Keratinocyte (primary cell): Measurements from ENCODE around the gene GRIK4. TPM values are rescaled to one million over a fixed set of nuclear protein-coding genes. Genes with fewer than 3 reads are reported as not detected.

ENCODE experiments used
- DNase-seq: peaks from one replicate; pipeline ENCODE4 v3.0.0-alpha.2; 2011; ENCODE audit warnings: low read depth, missing footprints, low spot score
- FAIRE-seq: peaks from 2 replicates; lab custom pipeline; 2011; peaks lifted over from hg19 to GRCh38; lab: Jason Lieb, UNC
- H2AFZ ChIP-seq: 2 replicates; pipeline ENCODE4 v1.6.0; 2012; ENCODE audit warnings: low read length, control low read depth, inconsistent platforms; ENCODE audit not compliant: control insufficient read depth
- H3K27ac ChIP-seq: 2 replicates; pipeline ENCODE4 v1.5.1; 2011; ENCODE audit warnings: low read length; ENCODE audit not compliant: control insufficient read depth, insufficient read depth
- H3K27me3 ChIP-seq: 3 replicates; pipeline ENCODE4 v1.6.0; 2011; ENCODE audit warnings: low read length; ENCODE audit not compliant: control insufficient read depth, insufficient read depth; ENCODE audit errors: extremely low read depth
- H3K36me3 ChIP-seq, 2 experiments: 2 replicates in 1 of 2; 3 replicates in 1 of 2; pipeline ENCODE4 v1.5.1; 2011; ENCODE audit warnings: low read length in 2 of 2, mild to moderate bottlenecking in 1 of 2; ENCODE audit not compliant: control insufficient read depth in 2 of 2, insufficient read depth in 2 of 2; ENCODE audit errors: extremely low read depth in 1 of 2
- H3K4me1 ChIP-seq: 3 replicates; pipeline ENCODE4 v1.5.1; 2011; ENCODE audit warnings: low read length; ENCODE audit not compliant: control insufficient read depth, insufficient read depth; ENCODE audit errors: extremely low read depth
- H3K4me2 ChIP-seq: 3 replicates; pipeline ENCODE4 v1.6.0; 2011; ENCODE audit warnings: low read depth, low read length; ENCODE audit not compliant: control insufficient read depth, insufficient read depth; ENCODE audit errors: extremely low read depth
- H3K4me3 ChIP-seq, 3 experiments: fragments of 200-600 bp in 1 of 3; sonication (generic) in 1 of 3; 2 replicates in 2 of 3; 3 replicates in 1 of 3; pipeline ENCODE4 v1.5.1; 2011 to 2016; ENCODE audit warnings: low read length in 3 of 3, mild to moderate bottlenecking in 3 of 3, control low read depth in 2 of 3, inconsistent platforms in 1 of 3, low read depth in 1 of 3, mixed read lengths in 1 of 3, mixed run types in 1 of 3, moderate library complexity in 1 of 3; ENCODE audit not compliant: control insufficient read depth in 2 of 3, insufficient read depth in 2 of 3; ENCODE audit errors: extremely low read depth in 1 of 3
- H3K79me2 ChIP-seq: 2 replicates; pipeline ENCODE4 v1.6.0; 2012; ENCODE audit warnings: low read length; ENCODE audit not compliant: control insufficient read depth, insufficient read depth
- H3K9ac ChIP-seq: 3 replicates; pipeline ENCODE4 v1.6.0; 2011; ENCODE audit warnings: low read length; ENCODE audit not compliant: control insufficient read depth, insufficient read depth; ENCODE audit errors: extremely low read depth
- H3K9me1 ChIP-seq: 3 replicates; pipeline ENCODE4 v1.6.0; 2011; ENCODE audit warnings: low read length; ENCODE audit not compliant: control insufficient read depth, insufficient read depth; ENCODE audit errors: extremely low read depth
- H3K9me3 ChIP-seq: 2 replicates; pipeline ENCODE4 v1.5.1; 2012; ENCODE audit warnings: low read depth, low read length; ENCODE audit not compliant: control insufficient read depth
- H4K20me1 ChIP-seq: 3 replicates; pipeline ENCODE4 v1.6.0; 2011; ENCODE audit warnings: low read length; ENCODE audit not compliant: control insufficient read depth, insufficient read depth; ENCODE audit errors: extremely low read depth
- CTCF ChIP-seq, 3 experiments: IDR thresholded peaks in 1 of 3; conservative IDR thresholded peaks in 1 of 3; optimal IDR thresholded peaks in 1 of 3; 2 replicates in 2 of 3; 3 replicates in 1 of 3; pipeline versions ENCODE3 to v1.5.1; 2011; ENCODE audit warnings: low read length in 3 of 3, mild to moderate bottlenecking in 3 of 3, moderate library complexity in 2 of 3, control low read depth in 1 of 3, inconsistent platforms in 1 of 3; ENCODE audit not compliant: insufficient read depth in 2 of 3; ENCODE audit errors: extremely low read depth in 1 of 3
- EZH2 ChIP-seq: IDR thresholded peaks from one replicate; pipeline ENCODE4 v1.6.1; 2012; ENCODE audit warnings: inconsistent platforms, mild to moderate bottlenecking, low read length, moderate library complexity
- dilution Hi-C: fragments of 300-500 bp; cut with MboI; formaldehyde crosslinking; loops from one replicate; pipeline ENCODE4 v1.7.0; 2020; ENCODE audit warnings: low sequenced_read_pairs; ENCODE audit not compliant: extremely low pct_ligation_motif_present
- polyA plus RNA-seq, 5 experiments: library from polyadenylated mRNA; depleted of rRNA in 3 of 5; stranded (reverse) in 3 of 5; stranded (forward) in 1 of 5; unstranded in 1 of 5; fragments of >200 nt; gene quantifications; 1 replicate in 1 of 5; 2 replicates in 3 of 5; 3 replicates in 1 of 5; pipeline versions ENCODE4 v1.2.1 to v1.2.3, GENCODE V29; 2011 to 2012; ENCODE audit warnings: missing spikeins in 2 of 5, low read depth in 1 of 5, low replicate concordance in 1 of 5

GRIK4 gene
- polyA plus RNA-seq, 1 donor (not counting 4 experiments of a cell fraction or from before 2014, with no cell fraction given): not detected

- Histone ChIP-seq H3K4me3 (no peak overlapping the region), H3K36me3 (no peaks in the 10 kb centered on the region), H3K27me3 (peaks cover 59% of the 10 kb centered on the region), H3K9ac (no peak overlapping the region), H3K4me1 (no peaks in the 10 kb centered on the region), H3K27ac (no peak overlapping the region), H3K9me3 (no peaks in the 10 kb centered on the region), H3K4me2 (peak overlapping the region; percentile 27), H3K79me2 (no peaks in the 10 kb centered on the region), H4K20me1 (no peaks in the 10 kb centered on the region), H2AFZ (no peak overlapping the region), H3K9me1 (no peaks in the 10 kb centered on the region)
- DNase-seq (no peak), FAIRE-seq (no peak)
- dilution Hi-C loops: no loop called here
- no peak for TF ChIP-seq CTCF (optimal IDR thresholded peaks at IDR 0.05 in 1 of 3, IDR thresholded peaks at IDR 0.05 in 1 of 3, conservative IDR thresholded peaks at IDR 0.05 in 1 of 3; ENCODE audit: extremely low read depth in 1 of 3, insufficient read depth in 2 of 3, low read length in 3 of 3)
- TF ChIP-seq EZH2: peak; percentile 45
Measured at GRCh38 chr11:120884154-120885020, 372.8 kb downstream of the GRIK4 start.

GRCh38 chr11:120890609-120891320, 379.2 kb downstream of the GRIK4 start:
- no peaks in the 10 kb centered on the region for H3K9me1 ChIP-seq
- H2AFZ ChIP-seq: no peak overlapping the region
- H3K27me3 ChIP-seq: peaks cover 20% of the 10 kb centered on the region
- dilution Hi-C loops: no loop called here
- no peaks in the 10 kb centered on the region for H3K79me2 ChIP-seq
- H3K4me3 ChIP-seq: no peak overlapping the region
- H3K9me3 ChIP-seq: no peaks in the 10 kb centered on the region
- H3K36me3 ChIP-seq: no peaks in the 10 kb centered on the region
- H3K27ac ChIP-seq: no peak overlapping the region
- FAIRE-seq (no peak), DNase-seq (no peak)
- H4K20me1 ChIP-seq: no peaks in the 10 kb centered on the region
- H3K4me2 ChIP-seq: no peak overlapping the region
- TF ChIP-seq EZH2 (no peak), CTCF (optimal IDR thresholded peaks at IDR 0.05 in 1 of 3, IDR thresholded peaks at IDR 0.05 in 1 of 3, conservative IDR thresholded peaks at IDR 0.05 in 1 of 3; ENCODE audit: extremely low read depth in 1 of 3, insufficient read depth in 2 of 3, low read length in 3 of 3) (no peak)
- no peaks in the 10 kb centered on the region for H3K4me1 ChIP-seq
- no peak overlapping the region for H3K9ac ChIP-seq
